HG03342 (cell line): Measurements from ENCODE around the gene PIGP.
A peak's percentile ranks its signal among the peaks of the same experiment; 100 is the strongest.
"Not testable (repeated sequence)": the region's sequence is repeated elsewhere in the genome, so short reads cannot be mapped to it uniquely, and the experiment has no call there.

ENCODE experiments used
- ATAC-seq: cut with Tn5 transposase; IDR thresholded peaks from one replicate; pipeline ENCODE4 v1.9.1; 2021; ENCODE audit warnings: mild to moderate bottlenecking, moderate library complexity; ENCODE audit not compliant: unreplicated experiment

The PIGP gene

DNA sequence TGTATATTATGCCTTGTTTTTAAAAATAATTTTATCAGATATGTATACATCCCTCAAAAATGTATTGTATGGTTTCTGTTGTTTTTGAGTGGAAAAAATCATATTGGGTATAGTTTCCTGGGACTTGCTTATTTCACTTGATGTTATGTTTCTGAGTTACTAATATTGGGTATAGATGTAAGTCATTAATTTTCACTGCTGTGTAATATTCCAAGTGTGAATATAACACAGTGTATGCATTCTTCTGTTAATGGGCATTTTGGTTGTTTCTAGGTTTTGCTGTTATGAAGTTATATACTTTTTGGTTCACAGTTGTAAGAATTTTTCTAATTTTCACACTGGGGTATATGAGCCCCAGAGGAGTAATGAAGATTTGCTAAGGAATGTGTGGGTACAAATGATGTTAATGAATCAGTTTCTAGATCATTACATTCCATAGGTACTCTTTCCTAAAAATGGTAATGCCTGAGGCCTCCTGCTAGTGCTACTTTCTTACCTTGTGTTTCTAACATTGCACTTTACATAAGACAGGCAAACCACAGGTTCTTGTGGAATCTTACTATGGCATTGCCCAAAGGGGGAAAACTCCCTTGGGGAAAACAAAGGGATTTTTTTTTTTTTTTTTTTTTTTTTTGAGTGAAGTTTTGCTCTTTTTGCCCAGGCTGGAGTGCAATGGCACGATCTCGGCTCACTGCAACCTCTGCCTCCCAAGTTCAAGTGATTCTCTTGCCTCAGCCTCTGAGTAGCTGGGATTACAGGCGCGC lies 3.4 kb upstream of the PIGP start:
- ATAC-seq = no peak

DNA sequence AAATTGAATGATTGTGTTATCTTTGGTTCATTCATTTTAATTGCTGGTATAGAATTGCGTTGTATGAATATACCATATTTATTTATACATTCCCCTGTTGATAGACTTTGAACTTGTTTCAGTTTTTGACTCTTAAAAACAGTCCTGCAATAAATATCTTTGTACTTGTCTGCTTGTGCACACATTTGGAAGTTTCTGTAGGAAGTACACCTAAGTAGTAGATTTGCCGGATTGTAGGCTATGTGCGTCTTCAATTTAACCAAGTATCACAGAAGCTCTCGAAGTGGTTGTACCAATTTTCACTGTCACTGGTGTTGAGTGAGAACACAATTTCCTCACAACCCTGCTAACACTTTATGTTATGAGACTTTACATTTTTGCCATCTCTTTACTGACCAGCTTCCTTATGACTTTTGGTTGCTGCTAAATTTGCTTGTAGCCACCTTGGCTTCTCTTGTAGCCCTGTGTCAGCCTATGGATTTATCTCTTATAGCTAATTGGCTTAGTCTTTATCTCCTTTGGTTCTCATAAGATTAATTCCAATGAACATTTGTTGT lies 2.4 kb upstream of the PIGP start:
- ATAC-seq = no peak

GRCh38 chr21:37074546-37074945 lies 1.7 kb upstream of the PIGP start:
- no peak for ATAC-seq

DNA sequence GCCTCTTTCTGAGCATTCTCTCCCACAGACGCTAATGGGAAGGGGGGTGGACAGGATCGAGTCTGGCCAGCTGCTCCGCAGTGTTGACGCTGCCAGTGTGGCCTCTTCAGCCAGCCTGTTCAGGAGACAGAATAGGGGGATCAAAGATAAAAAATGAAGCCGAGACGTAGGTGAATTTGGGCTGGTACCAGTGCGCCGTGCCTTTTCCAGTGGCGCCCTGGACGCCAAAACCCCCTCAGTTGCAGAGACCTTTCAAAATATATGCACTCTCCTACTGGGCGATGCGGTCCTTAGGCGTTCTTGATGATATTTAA lies 1.3 kb upstream of the PIGP start:
- peak; percentile 0 for ATAC-seq

DNA sequence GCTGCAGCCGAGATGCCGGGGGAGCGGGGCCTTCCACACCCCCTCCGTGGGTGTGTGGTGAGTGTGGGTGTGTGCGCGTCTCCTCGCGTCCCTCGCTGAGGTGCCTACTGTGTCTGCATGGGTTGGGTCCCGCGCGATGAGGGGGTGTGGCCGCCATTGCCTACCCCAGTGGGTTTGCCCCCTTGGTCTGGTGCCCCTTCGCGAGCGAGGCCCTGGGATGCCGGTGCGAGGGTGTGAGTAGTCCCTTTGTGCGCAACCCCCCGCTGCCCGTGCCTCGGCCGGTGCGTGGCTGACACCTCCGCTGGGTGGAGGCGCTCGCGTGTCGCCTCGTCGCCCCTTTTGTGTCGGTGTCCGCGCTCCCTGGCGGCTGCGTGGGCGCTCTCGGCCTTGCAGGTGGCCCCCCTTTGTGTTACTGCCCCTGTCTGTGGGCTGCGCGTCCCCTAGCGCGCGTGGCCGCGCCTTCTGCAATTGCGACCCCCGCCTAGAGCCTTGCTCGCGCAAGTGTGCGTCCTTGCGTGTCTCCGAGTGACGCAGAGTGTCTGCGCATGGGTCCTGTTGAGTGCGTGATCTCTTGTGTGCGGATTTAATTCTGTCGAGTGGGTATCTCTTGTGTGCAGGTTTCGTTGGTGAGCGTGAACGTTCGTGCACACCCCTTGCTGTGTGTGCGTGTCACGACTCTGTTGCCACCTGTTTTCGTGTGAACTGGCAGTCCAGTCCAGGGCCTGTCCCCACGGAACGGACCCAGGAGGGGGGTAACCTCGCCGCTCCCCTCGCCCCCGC lies 736 bp upstream of the PIGP start:
- ATAC-seq = peak; percentile 32

- ATAC-seq = peak; percentile 33
These were observed 440 bp downstream of the PIGP start for GRCh38 chr21:37072274-37072987.

DNA sequence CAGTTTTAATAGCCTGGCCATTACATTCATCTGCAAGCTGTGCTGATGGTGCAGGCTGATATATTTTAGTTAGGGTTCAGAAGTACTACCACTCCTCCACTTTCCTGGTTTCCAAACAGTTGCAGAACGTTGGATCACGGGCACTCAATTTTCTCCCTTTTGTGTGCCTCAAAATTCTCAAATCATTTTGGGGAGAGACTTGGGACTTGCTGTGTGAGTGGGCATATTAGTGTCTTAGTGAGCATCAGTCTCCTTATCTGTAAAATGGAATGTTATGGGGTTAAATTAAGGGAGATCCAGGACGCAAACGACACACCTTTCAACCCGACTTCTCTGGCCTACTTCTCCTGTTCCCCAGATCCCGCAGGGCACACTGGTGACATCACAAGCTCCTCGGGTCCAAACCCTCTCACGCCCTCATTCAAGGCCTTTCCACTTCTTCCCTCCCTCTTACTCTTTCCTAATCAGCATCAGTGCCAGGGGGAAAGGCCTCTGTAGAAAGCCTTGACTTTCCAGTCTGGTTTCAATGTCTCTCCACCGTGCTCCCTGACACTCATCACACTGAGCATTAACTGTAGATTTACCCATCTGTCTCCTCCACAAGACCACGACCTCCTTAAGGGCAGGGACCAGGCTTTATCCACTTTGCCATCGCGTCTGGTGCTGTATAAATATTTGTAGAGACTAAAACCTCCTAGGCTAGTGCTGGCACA lies 1.2 kb downstream of the PIGP start:
- no peak for ATAC-seq

- no peak for ATAC-seq
These were observed 7.2 kb downstream of the PIGP start for GRCh38 chr21:37065561-37066177.

DNA sequence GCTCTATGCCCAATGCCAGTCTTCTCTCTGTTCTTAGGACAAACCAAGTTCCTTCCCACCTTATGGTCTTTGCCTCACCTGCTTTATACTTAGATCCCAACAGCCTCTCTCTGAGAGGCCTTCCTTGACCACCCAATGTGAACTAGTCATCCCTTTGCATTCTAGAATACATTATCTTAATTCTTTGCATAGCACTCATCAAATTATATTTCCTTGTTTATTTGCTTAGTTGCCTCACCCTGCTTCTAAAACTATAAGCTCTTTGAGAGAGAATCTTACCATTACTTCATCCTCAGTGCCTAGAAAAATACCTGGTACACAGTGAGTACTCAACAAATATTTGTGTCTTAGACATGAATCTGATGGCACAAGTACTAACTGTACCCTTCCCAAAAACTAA lies 8.0 kb downstream of the PIGP start:
- ATAC-seq = no peak

DNA sequence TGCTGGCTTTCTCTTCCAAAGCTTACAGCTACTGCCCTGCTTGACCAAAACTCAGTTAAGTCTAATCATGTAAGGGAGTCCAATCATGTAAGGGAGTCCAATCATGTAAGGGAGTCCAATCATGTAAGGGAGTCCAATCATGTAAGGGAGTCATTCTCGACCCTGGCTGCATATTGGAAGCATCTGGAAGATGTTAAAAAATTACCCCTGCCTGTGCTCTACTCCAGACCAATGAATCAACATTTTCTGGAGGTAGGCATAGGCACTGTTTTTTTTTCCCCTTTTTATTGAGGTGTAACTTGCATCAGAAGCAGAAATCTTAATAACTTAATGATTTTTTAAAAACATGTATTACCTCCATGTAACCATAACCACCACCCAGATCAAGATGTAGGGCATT lies 9.4 kb downstream of the PIGP start:
- no peak for ATAC-seq

- no peak for ATAC-seq
These were observed 10.3 kb downstream of the PIGP start for GRCh38 chr21:37062593-37062935.

DNA sequence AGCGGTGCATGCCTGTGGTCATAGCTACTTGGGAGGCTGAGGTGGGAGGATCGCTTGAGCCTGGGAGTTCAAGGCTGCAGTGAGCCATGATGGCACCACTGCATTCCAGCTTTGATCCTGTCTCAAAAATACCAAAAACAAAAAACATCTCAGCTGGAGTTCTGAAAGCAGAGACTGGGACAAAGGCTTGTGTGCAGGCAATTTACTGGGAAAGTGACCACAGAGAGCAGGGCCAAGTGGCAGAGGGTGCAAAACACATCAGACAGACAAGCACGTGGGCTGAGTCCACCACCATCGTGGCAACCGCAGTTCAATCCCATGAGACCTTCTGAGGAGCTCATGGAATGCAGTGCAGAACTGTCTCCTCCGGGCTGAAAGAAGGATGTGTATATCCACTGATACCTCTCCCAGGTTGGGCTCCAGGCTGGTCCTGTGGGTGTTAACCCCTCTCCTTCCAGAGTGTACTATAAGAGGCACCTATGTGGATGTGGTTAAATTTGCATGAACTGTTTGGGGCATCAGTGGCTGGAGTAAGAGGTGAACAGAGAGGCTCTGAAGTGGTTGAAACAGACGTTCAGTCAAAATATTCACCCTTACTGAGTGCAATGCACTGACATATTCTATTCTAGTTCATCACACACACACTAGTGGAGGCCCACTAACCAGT lies 10.8 kb downstream of the PIGP start:
- ATAC-seq = no peak

GRCh38 chr21:37060296-37060695 lies 12.6 kb downstream of the PIGP start:
- no peak for ATAC-seq

- ATAC-seq = no peak
These were observed 13.7 kb downstream of the PIGP start for GRCh38 chr21:37059181-37059580.

DNA sequence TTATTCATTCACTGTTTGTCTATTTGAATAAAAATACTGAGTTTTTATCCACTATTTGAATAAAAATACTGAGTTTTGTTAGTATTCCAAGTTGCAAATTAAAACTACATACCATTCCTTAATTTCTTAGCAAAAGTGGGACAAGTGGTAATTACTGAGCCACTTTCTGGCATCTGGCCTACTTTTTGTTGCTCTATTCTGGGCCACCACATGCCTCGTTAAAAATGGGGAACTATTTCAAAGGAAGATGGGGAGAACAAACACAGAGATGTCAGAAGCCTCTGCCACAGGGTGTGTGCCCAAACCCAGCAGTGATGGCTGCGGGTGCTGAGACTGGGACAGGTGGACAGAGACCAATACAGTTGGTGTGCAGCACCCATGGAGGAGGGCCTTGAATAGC lies 14.6 kb downstream of the PIGP start:
- ATAC-seq = no peak

DNA sequence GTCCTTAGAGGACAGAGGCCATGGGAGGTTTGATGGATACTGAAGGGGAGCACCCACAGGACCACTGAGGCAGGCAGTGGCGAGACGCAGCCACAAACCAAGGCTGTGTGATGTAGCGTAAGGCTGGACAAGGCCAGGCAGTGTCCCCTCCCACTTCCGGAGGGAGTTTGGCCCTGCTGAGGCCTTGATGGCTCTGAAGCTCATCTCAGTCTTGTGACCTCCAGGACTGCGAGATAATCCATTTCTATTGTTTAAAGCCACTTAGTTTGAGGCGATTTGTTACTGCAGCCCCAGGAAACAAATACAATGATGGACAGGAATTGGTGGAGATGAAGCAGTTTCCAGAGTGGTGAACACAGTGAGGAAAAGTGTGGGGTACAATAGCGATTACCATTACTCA lies 15.3 kb downstream of the PIGP start:
- no peak for ATAC-seq

GRCh38 chr21:37055271-37055855 lies 17.5 kb downstream of the PIGP start:
- ATAC-seq = no peak

GRCh38 chr21:37049741-37050140 lies 23.1 kb downstream of the PIGP start:
- not testable (repeated sequence) for ATAC-seq

DNA sequence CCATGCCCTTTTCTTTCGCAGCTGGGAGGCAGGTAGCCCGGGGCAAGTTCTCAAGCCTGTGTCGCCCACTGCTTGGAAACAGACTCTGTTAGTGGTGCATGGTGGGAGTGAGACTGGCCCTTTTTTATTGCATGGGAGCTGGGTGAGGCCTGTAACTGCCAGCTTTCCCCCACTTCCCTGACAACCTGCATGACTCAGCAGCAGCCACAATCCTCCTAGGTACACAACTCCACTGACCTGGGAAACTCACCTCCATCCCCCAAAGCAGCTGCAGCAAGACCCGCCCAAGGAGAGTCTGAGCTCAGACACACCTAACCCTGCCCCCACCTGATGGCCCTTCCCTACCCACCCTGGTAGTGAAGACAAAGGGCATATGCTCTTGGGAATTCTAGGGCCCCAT lies 25.8 kb downstream of the PIGP start:
- ATAC-seq = no peak

GRCh38 chr21:37045556-37045955 lies 27.3 kb downstream of the PIGP start:
- ATAC-seq = no peak
